K562 treated with DMSO at 1 percent for 4 hours (cell line): ENCODE data around the gene PAQR7. TPM values are rescaled to one million over a fixed set of nuclear protein-coding genes. Genes with fewer than 3 reads are reported as not detected.

ENCODE experiments used
- total RNA-seq: library from RNA; unstranded; fragments of 300-600 nt; gene quantifications from 2 replicates; pipeline ENCODE4 v1.2.3, GENCODE V29; 2022; ENCODE audit not compliant: insufficient read depth

Gene PAQR7
- 2.8 and 3.9 TPM in 2 replicates for total RNA-seq

GRCh38 chr1:25875154-25875855 is at the start of gene PAQR7:
TSS of gene PAQR7 (minus strand) at chr1:25875708. CDS start at chr1:25863839, 11,869 bp downstream.

GRCh38 chr1:25905680-25906643 is 30.5 kb upstream of the PAQR7 start, which contains the start of gene STMN1:
TSS of gene STMN1 (minus strand) at chr1:25906419. CDS start at chr1:25904676, 1,743 bp downstream.

GRCh38 chr1:25858906-25859789 is 16.4 kb downstream of the PAQR7 start, which contains the start of gene AUNIP:
TSS of gene AUNIP (minus strand) at chr1:25859457. CDS start at chr1:25859357, 100 bp downstream.

GRCh38 chr1:25819491-25820246 is 55.8 kb downstream of the PAQR7 start, which contains the start of gene MTFR1L:
TSS of gene MTFR1L (plus strand) at chr1:25819954. CDS start at chr1:25823105, 3,151 bp downstream.

Other genes starting within 250 kb of the PAQR7 start
- gene SELENON, start 75.5 kb downstream of the PAQR7 start, total RNA-seq, result 29.5 and 31.8 TPM in 2 replicates
- gene MTFR1L, start 55.8 kb downstream of the PAQR7 start, total RNA-seq, result 43.7 and 61.6 TPM in 2 replicates
- 13.6 and 14.5 TPM in 2 replicates for gene AUNIP, start 16.3 kb downstream of the PAQR7 start, total RNA-seq
- gene STMN1, start 30.7 kb upstream of the PAQR7 start, total RNA-seq, result 509 and 529 TPM in 2 replicates
- gene PAFAH2, start 122.4 kb upstream of the PAQR7 start, total RNA-seq, result 4.1 and 5.0 TPM in 2 replicates
- 0.28 TPM in 1 of 2 replicates, not detected in the other for gene EXTL1, start 146.1 kb upstream of the PAQR7 start, total RNA-seq
- gene SLC30A2, start 170.4 kb upstream of the PAQR7 start, total RNA-seq, result not detected in 2 replicates
- 1.6 TPM in 1 of 2 replicates, not detected in the other for gene TRIM63, start 191.9 kb upstream of the PAQR7 start, total RNA-seq
- 7.5 and 12.8 TPM in 2 replicates for gene PDIK1L, start 236.1 kb upstream of the PAQR7 start, total RNA-seq